Bronchial epithelial cell (primary cell): ENCODE results near the gene KLHL36. TPM values are rescaled to one million over a fixed set of nuclear protein-coding genes. Genes with fewer than 3 reads are reported as not detected.
"Not testable (repeated sequence)": the region's sequence is repeated elsewhere in the genome, so short reads cannot be mapped to it uniquely, and the experiment has no call there.

ENCODE experiments used
- DNase-seq: peaks from one replicate; pipeline ENCODE4 v3.0.0-alpha.2; 2010; ENCODE audit warnings: low read depth
- FAIRE-seq: peaks from 2 replicates; lab custom pipeline; 2011; peaks lifted over from hg19 to GRCh38; lab: Jason Lieb, UNC
- H3K27me3 ChIP-seq: 2 replicates; pipeline ENCODE4 v1.5.1; 2011; ENCODE audit warnings: low read length; ENCODE audit not compliant: control insufficient read depth, insufficient read depth
- H3K36me3 ChIP-seq: 2 replicates; pipeline ENCODE4 v1.5.1; 2011; ENCODE audit warnings: low read length; ENCODE audit not compliant: control insufficient read depth, insufficient read depth
- H3K4me3 ChIP-seq: 2 replicates; pipeline ENCODE4 v1.5.1; 2011; ENCODE audit warnings: mild to moderate bottlenecking, low read depth, low read length, control low read depth
- CTCF ChIP-seq: IDR thresholded peaks from 2 replicates; pipeline ENCODE4 v1.5.1; 2011; ENCODE audit warnings: mild to moderate bottlenecking, moderate library complexity, low read length, control low read depth, inconsistent platforms; ENCODE audit not compliant: insufficient read depth, severe bottlenecking
- total RNA-seq: library from RNA; depleted of rRNA; stranded (reverse); fragments of >200 nt; gene quantifications from 2 replicates; pipeline ENCODE4 v1.2.1, GENCODE V29; 2014

The KLHL36 gene
- total RNA-seq, 1 donor from 2014 or later, result 78.7 TPM

- Histone ChIP-seq H3K27me3 (no peaks in the 10 kb centered on the region), H3K36me3 (no peaks in the 10 kb centered on the region), H3K4me3 (no peak overlapping the region)
- DNase-seq, result peak; percentile 89
- no peak for TF ChIP-seq CTCF
- no peak for FAIRE-seq
Observed at GRCh38 chr16:84687715-84688114, 39.4 kb downstream of the KLHL36 start.

- FAIRE-seq, H3K27me3 ChIP-seq, H3K36me3 ChIP-seq, H3K4me3 ChIP-seq, DNase-seq: not testable (repeated sequence)
Observed at GRCh38 chr16:84688163-84688562, 39.9 kb downstream of the KLHL36 start.

GRCh38 chr16:84689111-84689510 lies 40.8 kb downstream of the KLHL36 start:
- Histone ChIP-seq H3K27me3 (no peaks in the 10 kb centered on the region), H3K36me3 (no peaks in the 10 kb centered on the region), H3K4me3 (no peak overlapping the region)
- no peak for FAIRE-seq
- peak; percentile 79 for DNase-seq
- TF ChIP-seq CTCF, result no peak

GRCh38 chr16:84690088-84690819 lies 41.9 kb downstream of the KLHL36 start:
- Histone ChIP-seq H3K27me3 (no peaks in the 10 kb centered on the region), H3K4me3 (no peak overlapping the region), H3K36me3 (no peaks in the 10 kb centered on the region)
- no peak for TF ChIP-seq CTCF
- DNase-seq (no peak), FAIRE-seq (no peak)

- TF ChIP-seq CTCF, result no peak
- DNase-seq (peak; percentile 45), FAIRE-seq (no peak)
- Histone ChIP-seq H3K4me3 (no peak overlapping the region), H3K27me3 (no peaks in the 10 kb centered on the region), H3K36me3 (no peaks in the 10 kb centered on the region)
Observed at GRCh38 chr16:84692451-84693214, 44.3 kb downstream of the KLHL36 start.

GRCh38 chr16:84693869-84694268 lies 45.6 kb downstream of the KLHL36 start:
- not testable (repeated sequence) for H3K36me3 ChIP-seq, H3K4me3 ChIP-seq, FAIRE-seq, H3K27me3 ChIP-seq, DNase-seq
